K562 (cell line): ENCODE results near the gene SLC7A14.

Source experiments
- NCOA1 ChIP-seq: fragments of 450-650 bp; IDR thresholded peaks from 2 replicates; pipeline ENCODE4 v1.6.1; 2016; ENCODE audit warnings: low read depth
- PHF8 ChIP-seq: fragments of 200-600 bp; sonication (generic); IDR thresholded peaks from 2 replicates; pipeline ENCODE4 v1.6.1; 2012; ENCODE audit warnings: mixed run types, mild to moderate bottlenecking, inconsistent platforms, low read length, moderate library complexity, borderline replicate concordance
- RCOR1 ChIP-seq, 2 experiments: IDR thresholded peaks; 2 replicates each; pipeline ENCODE4 v1.6.1; 2012; ENCODE audit warnings: low read depth in 2 of 2, low read length in 2 of 2, borderline replicate concordance in 1 of 2, improper control_type of control experiment in 1 of 2
- SIN3A ChIP-seq, 2 experiments: fragments of 150-350 bp in 1 of 2; IDR thresholded peaks; 2 replicates each; pipeline ENCODE4 v1.6.1; 2011 to 2016; ENCODE audit warnings: borderline replicate concordance in 2 of 2, low read depth in 2 of 2, low read length in 2 of 2, mild to moderate bottlenecking in 2 of 2, moderate library complexity in 2 of 2; ENCODE audit not compliant: control insufficient read depth in 1 of 2
- TF ChIP-seq, protein P1 (sequence below), 2 experiments: fragments of 150-350 bp in 1 of 2; IDR thresholded peaks; 2 replicates each; pipeline ENCODE4 v1.6.1; 2012 to 2016; ENCODE audit warnings: low read depth in 2 of 2, low read length in 2 of 2, mild to moderate bottlenecking in 1 of 2, moderate library complexity in 1 of 2

DNA sequence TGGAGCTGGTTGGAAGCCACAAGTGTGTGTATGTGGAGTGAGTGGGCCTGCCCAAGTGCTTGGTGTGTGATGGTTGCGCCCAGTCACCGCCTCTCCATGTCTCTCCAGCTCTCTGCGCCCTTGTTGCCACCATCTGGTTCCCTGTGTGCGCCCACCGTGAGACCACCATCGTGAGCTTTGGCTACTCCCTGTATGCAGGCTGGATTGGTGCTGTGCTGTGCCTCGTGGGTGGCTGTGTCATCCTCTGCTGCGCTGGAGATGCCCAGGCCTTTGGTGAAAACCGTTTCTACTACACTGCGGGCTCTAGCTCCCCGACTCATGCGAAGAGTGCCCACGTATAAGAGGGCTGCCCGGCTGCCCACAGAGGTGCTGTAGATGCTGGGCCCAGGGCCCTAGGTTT is 153.5 kb downstream of the SLC7A14 start:
- TF ChIP-seq SIN3A (IDR thresholded peaks at IDR 0.05; ENCODE audit: borderline replicate concordance in 2 of 2, control insufficient read depth in 1 of 2, low read depth in 2 of 2, low read length in 2 of 2): no peak
- TF ChIP-seq RCOR1 (IDR thresholded peaks at IDR 0.05; ENCODE audit: borderline replicate concordance in 1 of 2, low read depth in 2 of 2, low read length in 2 of 2): no peak
- no peak for TF ChIP-seq PHF8
- TF ChIP-seq NCOA1: no peak
- TF ChIP-seq, protein P1, sequence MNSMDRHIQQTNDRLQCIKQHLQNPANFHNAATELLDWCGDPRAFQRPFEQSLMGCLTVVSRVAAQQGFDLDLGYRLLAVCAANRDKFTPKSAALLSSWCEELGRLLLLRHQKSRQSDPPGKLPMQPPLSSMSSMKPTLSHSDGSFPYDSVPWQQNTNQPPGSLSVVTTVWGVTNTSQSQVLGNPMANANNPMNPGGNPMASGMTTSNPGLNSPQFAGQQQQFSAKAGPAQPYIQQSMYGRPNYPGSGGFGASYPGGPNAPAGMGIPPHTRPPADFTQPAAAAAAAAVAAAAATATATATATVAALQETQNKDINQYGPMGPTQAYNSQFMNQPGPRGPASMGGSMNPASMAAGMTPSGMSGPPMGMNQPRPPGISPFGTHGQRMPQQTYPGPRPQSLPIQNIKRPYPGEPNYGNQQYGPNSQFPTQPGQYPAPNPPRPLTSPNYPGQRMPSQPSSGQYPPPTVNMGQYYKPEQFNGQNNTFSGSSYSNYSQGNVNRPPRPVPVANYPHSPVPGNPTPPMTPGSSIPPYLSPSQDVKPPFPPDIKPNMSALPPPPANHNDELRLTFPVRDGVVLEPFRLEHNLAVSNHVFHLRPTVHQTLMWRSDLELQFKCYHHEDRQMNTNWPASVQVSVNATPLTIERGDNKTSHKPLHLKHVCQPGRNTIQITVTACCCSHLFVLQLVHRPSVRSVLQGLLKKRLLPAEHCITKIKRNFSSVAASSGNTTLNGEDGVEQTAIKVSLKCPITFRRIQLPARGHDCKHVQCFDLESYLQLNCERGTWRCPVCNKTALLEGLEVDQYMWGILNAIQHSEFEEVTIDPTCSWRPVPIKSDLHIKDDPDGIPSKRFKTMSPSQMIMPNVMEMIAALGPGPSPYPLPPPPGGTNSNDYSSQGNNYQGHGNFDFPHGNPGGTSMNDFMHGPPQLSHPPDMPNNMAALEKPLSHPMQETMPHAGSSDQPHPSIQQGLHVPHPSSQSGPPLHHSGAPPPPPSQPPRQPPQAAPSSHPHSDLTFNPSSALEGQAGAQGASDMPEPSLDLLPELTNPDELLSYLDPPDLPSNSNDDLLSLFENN (IDR thresholded peaks at IDR 0.05; ENCODE audit: low read depth in 2 of 2, low read length in 2 of 2): no peak
